K562 (cell line): ENCODE data around the gene HNF4A. TPM values are rescaled to one million over a fixed set of nuclear protein-coding genes. Genes with fewer than 3 reads are reported as not detected.

Experiments
- CEBPB ChIP-seq: fragments of 450-650 bp; IDR thresholded peaks from 2 replicates; pipeline ENCODE4 v1.6.1; 2016; ENCODE audit warnings: missing genetic modification characterization, missing compliant biosample characterization
- CREB3 ChIP-seq: fragments of 450-650 bp; conservative IDR thresholded peaks from 2 replicates; pipeline ENCODE4 v1.6.1; 2016; ENCODE audit warnings: missing genetic modification characterization, low read depth, mild to moderate bottlenecking, missing compliant biosample characterization, moderate library complexity
- FOXA3 ChIP-seq, 2 experiments: fragments of 450-650 bp in 1 of 2; sonication (generic) in 1 of 2; formaldehyde crosslinking; IDR thresholded peaks in 1 of 2; conservative IDR thresholded peaks in 1 of 2; 2 replicates each; pipeline versions ENCODE4 v1.4.0 to v1.8.0; 2020 to 2022; ENCODE audit warnings: mild to moderate bottlenecking in 2 of 2, missing genetic modification reagents in 1 of 2
- GATAD2B ChIP-seq: fragments of 450-650 bp; IDR thresholded peaks from 2 replicates; pipeline ENCODE4 v1.6.1; 2017; ENCODE audit warnings: mild to moderate bottlenecking, borderline replicate concordance
- MEIS2 ChIP-seq: fragments of 450-650 bp; IDR thresholded peaks from 2 replicates; pipeline ENCODE4 v1.6.1; 2014; ENCODE audit warnings: mild to moderate bottlenecking; ENCODE audit not compliant: partially characterized antibody
- NR2F6 ChIP-seq: fragments of 450-650 bp; formaldehyde crosslinking; IDR thresholded peaks from 2 replicates; pipeline ENCODE4 v1.4.0; 2020; ENCODE audit warnings: mild to moderate bottlenecking
- PKNOX1 ChIP-seq: fragments of 450-650 bp; IDR thresholded peaks from 2 replicates; pipeline ENCODE4 v1.6.1; 2016
- SMARCA4 ChIP-seq: fragments of 450-650 bp; IDR thresholded peaks from 2 replicates; pipeline ENCODE4 v1.6.1; 2016
- SP1 ChIP-seq: sonication (generic); formaldehyde crosslinking; IDR thresholded peaks from 2 replicates; pipeline ENCODE4 v1.8.1; 2022; ENCODE audit warnings: mild to moderate bottlenecking, missing genetic modification reagents
- TAF15 ChIP-seq: fragments of 200-400 bp; formaldehyde crosslinking; IDR thresholded peaks from 2 replicates; pipeline ENCODE4 v1.6.1; 2017; ENCODE audit warnings: mild to moderate bottlenecking, low read depth, low read length, moderate library complexity
- TEAD4 ChIP-seq, 2 experiments: sonication (generic) in 1 of 2; formaldehyde crosslinking in 1 of 2; IDR thresholded peaks; 2 replicates each; pipeline versions ENCODE4 v1.6.1 to v1.8.0; 2012 to 2022; ENCODE audit warnings: borderline replicate concordance in 1 of 2, inconsistent platforms in 1 of 2, low read length in 1 of 2, mild to moderate bottlenecking in 1 of 2, missing genetic modification reagents in 1 of 2
- ZNF316 ChIP-seq: fragments of 450-650 bp; IDR thresholded peaks from 2 replicates; pipeline ENCODE4 v1.6.1; 2016
- ZNF518B ChIP-seq: fragments of 250-450 bp; sonication (Bioruptor Pico); IDR thresholded peaks from 2 replicates; pipeline ENCODE4 v1.5.0; 2021; ENCODE audit warnings: mild to moderate bottlenecking, moderate library complexity
- ZNF584 ChIP-seq: fragments of 200-800 bp; sonication (Bioruptor generic); IDR thresholded peaks from 2 replicates; pipeline ENCODE4 v1.6.1; 2016; ENCODE audit warnings: low read depth, mild to moderate bottlenecking, missing genetic modification characterization, missing compliant biosample characterization
- ZNF592 ChIP-seq: fragments of 450-650 bp; IDR thresholded peaks from 2 replicates; pipeline ENCODE4 v1.6.1; 2017; ENCODE audit warnings: antibody characterized with exemption, mild to moderate bottlenecking
- ZNF699 ChIP-seq: fragments of 250-450 bp; sonication (Bioruptor Pico); IDR thresholded peaks from 2 replicates; pipeline ENCODE4 v1.8.0; 2021; ENCODE audit warnings: mild to moderate bottlenecking, moderate library complexity; ENCODE audit not compliant: insufficient replicate concordance
- polyA plus RNA-seq, 8 experiments: library from polyadenylated mRNA; depleted of rRNA in 4 of 8; stranded (reverse) in 5 of 8; unstranded in 3 of 8; fragments of >200 nt; fragmentation: Nextera tagmentation in 2 of 8; fragmentation: Illumina TruSeq in 1 of 8; extraction: Ambion mirVana in 2 of 8; extraction: Trizol in 1 of 8; gene quantifications; 2 replicates each; pipeline versions ENCODE4 v1.2.1 to v1.2.3, GENCODE V29; 2011 to 2014; ENCODE audit warnings: inconsistent platforms in 1 of 8, missing spikeins in 1 of 8
- total RNA-seq, 7 experiments: library from RNA; depleted of rRNA in 6 of 7; stranded (reverse); fragments of >200 nt in 6 of 7; fragmentation: Illumina TruSeq in 2 of 7; extraction: Trizol in 2 of 7; gene quantifications; 2 replicates each; pipeline versions ENCODE4 v1.2.1 to v1.2.3, GENCODE V29; 2011 to 2021; ENCODE audit warnings: low replicate concordance in 1 of 7

The HNF4A gene
- total and polyA plus RNA-seq, 9 of the 15 experiments (the other 6 are each of a cell fraction or from before 2014, with no cell fraction given), result 0.03 to 0.27 (median 0.08) TPM; not detected in 5

- TF ChIP-seq CREB3 (tag) (no peak), NR2F6 (CRISPR knock-in tag) (no peak), TEAD4 (IDR thresholded peaks at IDR 0.05; ENCODE audit: low read length) (peak; percentile 10; the same call in 1 of the 2 replicates), TEAD4 (CRISPR knock-in tag; IDR thresholded peaks at IDR 0.05; ENCODE audit: borderline replicate concordance) (no peak), SMARCA4 (0 out of 2 replicates have a peak, but pooled peaks have one; percentile 18), CEBPB (tag) (peak; percentile 53; the same call in 1 of the 2 replicates), ZNF584 (no peak), SP1 (CRISPR knock-in tag) (no peak), TAF15 (no peak), MEIS2 (peak; percentile 61), ZNF316 (no peak), PKNOX1 (peak; percentile 86), FOXA3 (CRISPR knock-in tag; conservative IDR thresholded peaks at IDR 0.05 in 1 of 2, IDR thresholded peaks at IDR 0.05 in 1 of 2) (no peak), GATAD2B (0 out of 2 replicates have a peak, but pooled peaks have one; percentile 23), ZNF699 (no peak), ZNF518B (CRISPR knock-in tag) (no peak), ZNF592 (no peak)
Observed at GRCh38 chr20:44309763-44310663, 45.5 kb upstream of the HNF4A start (continued).
